GM21381 (cell line): ENCODE data around the gene ETV5.

Experiments
- ATAC-seq: cut with Tn5 transposase; IDR thresholded peaks from one replicate; pipeline ENCODE4 v1.9.1; 2021; ENCODE audit warnings: mild to moderate bottlenecking, moderate library complexity; ENCODE audit not compliant: unreplicated experiment

Gene ETV5

DNA sequence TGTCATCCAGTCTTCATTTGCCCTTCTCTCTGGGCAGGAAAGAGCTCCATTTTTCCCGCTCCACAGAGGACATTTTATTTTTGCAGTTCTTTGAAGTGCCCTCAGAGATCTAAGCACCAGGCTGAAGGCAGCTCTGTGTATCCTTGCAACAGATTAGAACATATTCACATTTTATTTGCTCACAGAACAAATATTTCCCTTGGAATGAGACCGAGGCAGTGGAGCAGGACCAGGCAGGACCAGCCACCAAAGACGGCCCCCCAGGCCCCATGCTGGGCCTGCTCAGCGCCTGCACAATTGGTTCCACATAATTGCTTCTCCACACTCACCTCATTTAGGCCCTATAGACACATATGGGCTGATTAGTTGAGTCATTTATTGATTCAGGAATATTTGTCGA is 15.7 kb upstream of the ETV5 start:
- no peak for ATAC-seq

- no peak for ATAC-seq
These were observed 14.1 kb upstream of the ETV5 start for GRCh38 chr3:186123012-186123411.

DNA sequence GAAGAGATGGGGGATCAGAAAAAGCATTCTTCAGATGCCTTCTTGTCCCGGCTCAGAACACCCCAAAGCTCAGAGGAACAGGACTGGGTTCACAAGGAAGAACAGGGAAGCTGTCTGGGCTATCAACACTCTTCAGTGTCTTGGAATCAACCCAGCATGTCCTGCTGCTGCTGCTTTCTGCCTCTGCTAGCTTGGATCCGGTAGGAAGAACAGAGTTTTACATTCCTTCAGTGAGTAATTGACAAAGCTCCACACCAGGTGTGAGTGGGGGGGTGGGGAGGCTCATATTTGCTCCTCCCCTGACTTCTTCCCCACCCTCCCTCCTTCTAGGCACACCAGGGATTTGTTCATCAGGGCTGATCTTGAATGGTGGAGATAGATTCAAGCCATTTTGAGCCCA is 13.1 kb upstream of the ETV5 start:
- ATAC-seq: no peak

- ATAC-seq: no peak
These were observed 12.4 kb upstream of the ETV5 start for GRCh38 chr3:186121278-186121677.

DNA sequence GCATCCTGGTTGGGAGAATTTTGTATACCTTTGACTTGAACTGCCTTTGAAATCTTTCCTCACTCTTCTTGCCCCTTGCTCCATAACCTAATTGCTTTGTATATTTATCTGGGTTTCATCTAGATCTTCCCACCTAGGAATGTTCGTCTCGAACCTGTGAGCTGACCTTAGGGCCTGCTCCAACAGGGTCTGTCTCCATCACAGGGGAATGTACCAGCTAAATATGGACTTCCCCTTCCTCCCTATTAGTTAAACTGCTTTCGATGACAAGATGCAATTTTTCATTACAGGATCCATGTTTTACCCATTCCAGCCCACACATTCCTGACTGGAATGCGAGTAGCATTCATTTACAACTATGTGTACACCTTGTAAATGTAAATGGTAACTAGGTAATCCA is 10.6 kb upstream of the ETV5 start:
- no peak for ATAC-seq

- no peak for ATAC-seq
These were observed 9.8 kb upstream of the ETV5 start for GRCh38 chr3:186118692-186119091.

DNA sequence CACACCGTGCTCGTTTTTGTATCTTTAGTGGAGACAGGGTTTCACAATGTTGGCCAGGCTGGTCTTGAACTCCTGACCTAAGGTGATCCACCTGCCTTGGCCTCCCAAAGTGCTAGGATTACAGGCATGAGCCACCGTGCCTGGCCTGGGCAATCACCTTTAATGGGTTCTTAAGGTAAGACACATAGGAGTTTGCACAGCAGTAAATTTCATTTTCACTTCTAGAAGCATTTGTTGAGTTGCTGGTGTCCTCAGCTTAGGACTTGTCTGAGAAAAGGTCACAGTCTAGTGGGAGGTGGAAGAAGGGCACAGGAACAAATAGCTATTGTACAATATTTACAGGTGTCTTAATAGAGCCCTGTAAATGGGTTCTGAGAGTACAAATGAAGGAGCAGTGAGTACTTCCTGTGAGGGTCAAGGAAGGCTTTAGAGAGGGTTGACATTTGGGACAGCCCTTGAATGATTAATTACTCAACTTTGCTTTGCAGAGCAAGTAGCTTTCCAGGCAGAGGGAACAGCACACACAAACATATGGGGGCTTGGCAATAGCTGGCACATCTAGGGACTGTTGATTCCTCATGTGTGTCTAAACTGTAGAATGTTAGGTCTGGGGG is 8.7 kb upstream of the ETV5 start:
- ATAC-seq: no peak

GRCh38 chr3:186115239-186115996 is 6.5 kb upstream of the ETV5 start:
- ATAC-seq: no peak

DNA sequence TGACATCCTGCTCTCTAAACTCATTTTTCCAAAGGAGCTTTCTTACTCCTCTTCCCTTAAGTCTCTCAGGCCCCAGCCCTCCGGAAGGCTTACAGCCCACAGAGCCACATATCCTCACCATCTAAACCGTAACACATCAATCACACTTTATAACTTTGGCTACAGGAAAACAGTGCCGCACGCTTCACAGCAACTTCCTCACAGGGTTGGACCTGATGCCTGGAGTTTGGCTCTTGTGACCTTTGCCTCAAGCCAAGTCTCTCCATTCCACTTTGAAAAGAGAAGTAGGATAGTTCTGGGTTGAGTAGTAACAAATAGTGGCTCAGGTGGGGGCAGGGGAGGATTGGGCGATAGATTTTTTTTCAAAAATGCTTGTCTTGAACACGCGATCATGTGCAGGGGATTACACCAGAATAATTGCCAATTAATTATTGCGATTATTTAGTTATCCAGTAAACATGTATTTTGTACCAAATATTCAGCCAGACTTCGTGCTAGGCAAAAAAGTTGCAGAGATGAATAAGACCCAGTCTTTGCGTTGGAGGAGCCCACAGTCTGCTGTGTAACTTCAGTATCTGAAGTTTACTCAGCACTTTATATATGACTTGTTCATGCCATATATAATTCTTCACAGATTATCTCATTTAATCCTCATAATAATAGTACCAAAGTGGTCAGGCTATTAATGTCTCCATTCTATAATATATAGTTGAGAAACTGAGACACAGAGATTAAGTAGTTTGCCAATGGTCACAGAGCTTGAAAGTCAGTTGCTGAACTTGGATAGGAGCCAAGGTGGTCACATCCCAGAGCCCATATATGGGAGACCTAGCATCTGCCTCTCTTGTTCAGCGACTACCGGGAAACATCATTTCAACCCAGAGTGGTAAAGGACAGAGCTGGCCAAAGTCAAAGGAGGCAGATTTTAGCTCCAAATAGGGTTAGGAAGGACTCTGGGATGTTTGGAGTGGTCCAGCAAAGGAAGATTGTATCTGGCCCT is 2.4 kb upstream of the ETV5 start:
- no peak for ATAC-seq

DNA sequence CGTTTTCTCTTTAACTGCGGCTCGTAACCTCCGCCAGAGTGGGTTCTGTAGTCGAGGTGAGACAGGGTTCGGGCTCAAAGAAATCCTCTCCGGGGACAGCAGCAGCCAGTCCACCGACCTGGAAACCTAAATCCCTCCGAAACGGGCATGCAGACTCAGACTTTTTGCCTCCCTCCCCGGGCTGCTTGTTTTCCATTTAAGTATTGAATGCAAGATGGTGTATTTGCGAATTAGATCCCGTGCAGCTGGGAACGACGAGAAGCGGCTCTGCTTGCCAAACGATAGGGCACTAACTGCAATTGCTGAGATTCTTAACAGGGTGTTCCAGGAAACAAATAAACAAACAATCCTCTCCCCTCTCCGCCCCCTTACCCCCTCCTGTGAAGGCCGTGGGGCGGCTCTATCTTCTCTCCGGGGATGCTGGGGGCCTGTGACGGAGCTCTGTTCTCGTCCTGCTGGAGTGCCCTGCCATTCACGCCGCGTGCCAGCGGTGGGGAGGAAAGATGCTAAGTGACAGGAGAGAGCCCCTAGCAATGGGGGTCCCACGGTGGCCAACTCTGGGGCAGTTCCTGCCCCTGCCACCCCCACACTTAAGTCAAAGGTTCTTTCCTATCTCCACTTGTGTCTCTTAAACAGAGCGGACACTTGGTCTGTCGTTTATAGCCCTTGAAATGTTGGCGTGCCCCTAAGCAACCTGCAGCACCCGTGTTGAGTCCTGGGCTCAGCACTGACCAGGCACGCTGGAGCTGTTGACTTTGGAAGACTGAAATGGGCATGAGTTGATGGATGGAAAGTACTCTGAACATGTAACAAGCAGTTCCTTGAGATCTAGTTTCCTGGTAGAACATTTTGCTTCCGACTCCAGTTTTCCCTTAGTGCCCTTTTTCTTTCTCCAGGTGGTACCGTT is 1.3 kb upstream of the ETV5 start:
- ATAC-seq: no peak

- no peak for ATAC-seq
These were observed 566 bp downstream of the ETV5 start for GRCh38 chr3:186108106-186108940.

DNA sequence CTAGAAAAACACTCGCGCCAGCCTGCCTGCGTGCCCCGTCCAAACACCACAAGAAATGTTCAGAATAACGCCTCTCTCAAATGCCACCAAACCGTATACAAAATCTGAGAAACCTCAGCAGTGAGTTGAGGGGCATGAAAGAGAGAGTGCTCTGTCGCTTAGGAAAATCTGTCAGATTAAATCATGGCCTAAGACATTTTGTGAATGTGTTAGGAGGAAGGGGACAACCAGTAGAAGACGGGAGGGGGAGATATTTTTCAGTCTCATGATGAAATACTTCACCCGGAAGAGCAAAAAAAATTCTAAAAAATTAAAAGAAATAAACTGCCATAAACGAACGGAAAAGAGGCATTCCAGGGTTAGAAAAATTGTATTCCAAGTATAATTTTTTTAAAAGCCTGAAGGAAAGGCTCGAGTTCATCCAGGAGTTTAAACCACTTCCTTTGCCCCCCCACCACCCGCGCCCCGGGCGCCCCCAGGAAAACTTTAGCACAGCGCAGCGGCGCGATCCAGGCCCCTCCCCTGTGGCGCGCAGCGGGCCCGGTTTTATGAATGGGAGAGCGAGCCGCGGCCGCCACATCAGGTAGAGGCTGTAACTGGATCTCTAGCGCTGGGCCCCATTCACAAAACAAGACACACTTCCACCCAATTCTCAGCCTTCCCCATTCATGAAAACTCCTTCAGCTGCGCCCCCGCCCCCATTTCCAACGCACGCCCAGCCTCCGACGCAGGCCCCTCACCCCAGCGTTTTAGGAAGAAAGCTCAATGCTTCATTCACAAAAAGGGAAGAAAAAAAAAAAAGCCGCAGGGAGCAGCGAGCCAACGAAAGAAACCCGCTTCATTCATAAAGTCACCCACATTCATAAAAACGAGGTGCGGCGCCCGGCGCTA is 1.4 kb downstream of the ETV5 start:
- no peak for ATAC-seq

DNA sequence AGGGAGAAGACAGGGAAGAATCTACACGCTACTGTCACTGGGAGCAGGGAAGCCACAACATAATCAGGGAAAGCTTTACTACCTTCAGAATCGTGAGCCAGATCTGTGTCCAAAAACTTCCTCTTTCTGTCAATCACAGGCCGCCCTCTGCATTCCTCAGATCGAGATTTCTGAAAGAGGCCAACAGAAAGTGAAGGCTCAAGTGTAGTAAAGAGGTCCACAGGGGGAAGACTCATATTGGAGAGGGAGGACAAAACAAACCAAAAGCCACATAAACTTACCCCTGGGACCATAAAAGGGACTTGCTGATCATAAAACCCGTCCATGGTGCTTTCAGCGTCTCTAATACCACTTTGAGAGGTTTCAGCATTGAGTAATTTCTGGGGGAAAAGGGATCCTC is 3.3 kb downstream of the ETV5 start:
- no peak for ATAC-seq

DNA sequence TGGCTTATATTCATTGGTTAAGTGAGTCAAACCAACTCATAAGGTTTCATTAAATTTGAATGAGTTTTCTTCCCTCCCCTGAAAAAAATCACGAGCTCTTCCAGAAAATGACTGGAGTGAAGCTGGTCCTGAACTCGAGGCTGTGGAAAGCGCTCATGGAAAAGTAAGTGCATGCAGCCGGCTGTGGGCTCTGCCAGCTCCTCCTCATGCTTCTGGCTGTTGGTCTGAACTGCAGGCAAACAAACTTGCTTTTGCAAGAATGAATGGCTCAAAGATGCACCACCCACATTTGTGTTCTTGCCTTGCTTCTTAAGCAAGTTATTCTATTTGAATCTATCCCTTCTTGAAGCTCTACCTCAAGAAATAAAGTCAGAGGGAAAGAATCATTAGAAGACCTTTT is 6.2 kb downstream of the ETV5 start:
- ATAC-seq: no peak

GRCh38 chr3:186100398-186100797 is 8.5 kb downstream of the ETV5 start:
- no peak for ATAC-seq

DNA sequence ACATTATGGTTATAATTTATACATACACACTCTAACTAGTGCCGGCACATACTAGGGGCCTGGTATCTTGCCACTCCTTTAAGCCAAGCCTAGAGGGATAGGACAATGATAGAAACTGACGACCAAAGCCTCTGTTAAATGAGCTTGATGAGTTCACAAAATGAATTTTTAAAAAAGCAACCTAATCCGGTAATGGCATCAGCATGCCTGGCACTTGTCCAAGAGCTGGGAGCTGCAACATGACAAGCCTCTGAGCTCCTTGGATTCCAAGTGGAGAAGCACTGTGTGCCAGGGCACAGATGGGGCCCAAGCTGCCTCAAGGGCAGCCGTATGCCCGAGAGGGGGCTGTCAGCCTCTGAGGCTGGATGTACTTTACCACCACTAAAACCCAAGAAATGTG is 9.7 kb downstream of the ETV5 start:
- no peak for ATAC-seq

GRCh38 chr3:186098740-186099139 is 10.1 kb downstream of the ETV5 start:
- no peak for ATAC-seq

- no peak for ATAC-seq
These were observed 11.0 kb downstream of the ETV5 start for GRCh38 chr3:186097663-186098451.
